Mucosa of descending colon (tissue), 3 donors: ENCODE measurements around the gene ZNF326. TPM values are rescaled to one million over a fixed set of nuclear protein-coding genes. Genes with fewer than 3 reads are reported as not detected.

Source experiments
- ATAC-seq: fragments of 200-7000 bp; cut with Tn5 transposase; one replicate; pipeline ENCODE4 v1.9.1; 2020; ENCODE audit warnings: mild to moderate bottlenecking, moderate library complexity
- DNase-seq, 3 donors: peaks; one replicate each; pipeline ENCODE4 v3.0.0-alpha.2; 2020
- H3K36me3 ChIP-seq: fragments of 200-600 bp; one replicate; pipeline ENCODE4 v1.8.0; 2021; ENCODE audit warnings: low read depth, mild to moderate bottlenecking
- H3K4me1 ChIP-seq: fragments of 200-600 bp; one replicate; pipeline ENCODE4 v1.8.0; 2021; ENCODE audit warnings: low read depth, mild to moderate bottlenecking
- H3K4me3 ChIP-seq: fragments of 200-600 bp; one replicate; pipeline ENCODE4 v1.8.0; 2021; ENCODE audit warnings: mild to moderate bottlenecking
- H3K9me3 ChIP-seq: fragments of 200-600 bp; one replicate; pipeline ENCODE4 v1.8.0; 2021; ENCODE audit warnings: mild to moderate bottlenecking
- CTCF ChIP-seq: fragments of 200-600 bp; IDR thresholded peaks from one replicate; pipeline ENCODE4 v1.8.0; 2022; ENCODE audit warnings: antibody characterized with exemption, mild to moderate bottlenecking
- intact Hi-C, 2 donors: fragments of 100-400 bp; cut with DNase I in 1 of 2; cut with micrococcal nuclease in 1 of 2; formaldehyde crosslinking; loops; one replicate each; pipeline versions ENCODE4 v1.11.0 to v1.11.1; 2022; cut with DNase I, micrococcal nuclease
- total RNA-seq, 3 donors: library from RNA; stranded (reverse); fragmentation: NEBNext Ultra II Directional in 2 of 3; extraction: Animal tissue kit (Norgen Biotek cat#: 25700) in 2 of 3; gene quantifications; one replicate each; pipeline versions ENCODE4 v1.2.1 to v1.2.4, GENCODE V29; 2021 to 2023
- donor health status: DM: no; HTN: no; CAD: no; lungs with moderate emphysema.
- donor health status: DM: no; HTN: no; CAD: no.
- donor health status: DM: no; HTN: yes; CAD: no.

ZNF326 gene
- total RNA-seq, 3 donors from 2014 or later: 25.8 to 41.5 (median 40.1) TPM

GRCh38 chr1:90067194-90067931 lies 72.5 kb downstream of the ZNF326 start:
- no peaks in the 10 kb centered on the region for H3K9me3 ChIP-seq
- H3K36me3 ChIP-seq: no peaks in the 10 kb centered on the region
- no peak for TF ChIP-seq CTCF
- H3K4me1 ChIP-seq: no peaks in the 10 kb centered on the region
- no peak overlapping the region for H3K4me3 ChIP-seq
- DNase-seq: peak in 1 of 3 donors; percentile 5
- intact Hi-C loops: no loop called here
- peak; percentile 50 for ATAC-seq

- Histone ChIP-seq H3K36me3 (no peaks in the 10 kb centered on the region), H3K4me1 (no peaks in the 10 kb centered on the region), H3K4me3 (no peak overlapping the region), H3K9me3 (no peaks in the 10 kb centered on the region)
- no peak for TF ChIP-seq CTCF
- no peak for ATAC-seq
- intact Hi-C loops: no loop called here
- no peak for DNase-seq
Observed at GRCh38 chr1:90068611-90069280, 73.8 kb downstream of the ZNF326 start.

- Histone ChIP-seq H3K9me3 (no peaks in the 10 kb centered on the region), H3K36me3 (no peaks in the 10 kb centered on the region), H3K4me3 (no peak overlapping the region), H3K4me1 (no peaks in the 10 kb centered on the region)
- no peak for DNase-seq
- ATAC-seq: no peak
- TF ChIP-seq CTCF: no peak
- intact Hi-C loops: no loop called here
Observed at GRCh38 chr1:90074137-90074536, 79.2 kb downstream of the ZNF326 start.

- Histone ChIP-seq H3K4me1 (no peaks in the 10 kb centered on the region), H3K36me3 (no peaks in the 10 kb centered on the region), H3K9me3 (no peaks in the 10 kb centered on the region), H3K4me3 (no peak overlapping the region)
- no peak for TF ChIP-seq CTCF
- ATAC-seq: no peak
- intact Hi-C loops: no loop called here
- no peak for DNase-seq
Observed at GRCh38 chr1:90074566-90074965, 79.7 kb downstream of the ZNF326 start.

- intact Hi-C loops: no loop called here
- H3K4me3 ChIP-seq: no peak overlapping the region
- no peak for DNase-seq
Observed at GRCh38 chr1:90074970-90075391, 80.1 kb downstream of the ZNF326 start.

More at GRCh38 chr1:90074970-90075391, 80.1 kb downstream of the ZNF326 start:
- no peaks in the 10 kb centered on the region for H3K36me3 ChIP-seq
- H3K4me1 ChIP-seq: no peaks in the 10 kb centered on the region
- TF ChIP-seq CTCF: no peak
- no peaks in the 10 kb centered on the region for H3K9me3 ChIP-seq
- no peak for ATAC-seq
